ENCODE measurements around the gene BABAM2. TPM values are rescaled to one million over a fixed set of nuclear protein-coding genes. Genes with fewer than 3 reads are reported as not detected.
A peak's percentile ranks its signal among the peaks of the same experiment; 100 is the strongest.

Gene BABAM2
- total RNA-seq, 3 donors from 2014 or later, result 34.8 to 42.4 (median 41.3) TPM

GRCh38 chr2:28286678-28287077 lies 396.1 kb downstream of the BABAM2 start:
- no peaks in the 10 kb centered on the region for H3K4me1 ChIP-seq (ENCODE audit: low read depth)
- TF ChIP-seq, protein P1, sequence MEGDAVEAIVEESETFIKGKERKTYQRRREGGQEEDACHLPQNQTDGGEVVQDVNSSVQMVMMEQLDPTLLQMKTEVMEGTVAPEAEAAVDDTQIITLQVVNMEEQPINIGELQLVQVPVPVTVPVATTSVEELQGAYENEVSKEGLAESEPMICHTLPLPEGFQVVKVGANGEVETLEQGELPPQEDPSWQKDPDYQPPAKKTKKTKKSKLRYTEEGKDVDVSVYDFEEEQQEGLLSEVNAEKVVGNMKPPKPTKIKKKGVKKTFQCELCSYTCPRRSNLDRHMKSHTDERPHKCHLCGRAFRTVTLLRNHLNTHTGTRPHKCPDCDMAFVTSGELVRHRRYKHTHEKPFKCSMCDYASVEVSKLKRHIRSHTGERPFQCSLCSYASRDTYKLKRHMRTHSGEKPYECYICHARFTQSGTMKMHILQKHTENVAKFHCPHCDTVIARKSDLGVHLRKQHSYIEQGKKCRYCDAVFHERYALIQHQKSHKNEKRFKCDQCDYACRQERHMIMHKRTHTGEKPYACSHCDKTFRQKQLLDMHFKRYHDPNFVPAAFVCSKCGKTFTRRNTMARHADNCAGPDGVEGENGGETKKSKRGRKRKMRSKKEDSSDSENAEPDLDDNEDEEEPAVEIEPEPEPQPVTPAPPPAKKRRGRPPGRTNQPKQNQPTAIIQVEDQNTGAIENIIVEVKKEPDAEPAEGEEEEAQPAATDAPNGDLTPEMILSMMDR (IDR thresholded peaks at IDR 0.05), result no peak
- intact Hi-C loops (cut with DNase I, micrococcal nuclease), result no loop called here
- DNase-seq (no peak), ATAC-seq (no peak)
- H3K4me3 ChIP-seq, result no peak overlapping the region
- H3K9me3 ChIP-seq, result no peaks in the 10 kb centered on the region
- no peaks in the 10 kb centered on the region for H3K36me3 ChIP-seq (ENCODE audit: low read depth)

- H3K9me3 ChIP-seq, result no peaks in the 10 kb centered on the region
- no peaks in the 10 kb centered on the region for H3K36me3 ChIP-seq (ENCODE audit: low read depth)
- no peaks in the 10 kb centered on the region for H3K4me1 ChIP-seq (ENCODE audit: low read depth)
- ATAC-seq (peak; percentile 34), DNase-seq (no peak)
- TF ChIP-seq, protein P1 (IDR thresholded peaks at IDR 0.05), result no peak
- H3K4me3 ChIP-seq, result no peak overlapping the region
- intact Hi-C loops (cut with DNase I, micrococcal nuclease), result no loop called here
These were observed 396.9 kb downstream of the BABAM2 start for GRCh38 chr2:28287256-28287915.

- DNase-seq, result no peak
- no peak for ATAC-seq
- no peaks in the 10 kb centered on the region for H3K36me3 ChIP-seq (ENCODE audit: low read depth)
- intact Hi-C loops (cut with DNase I, micrococcal nuclease), result no loop called here
- no peaks in the 10 kb centered on the region for H3K9me3 ChIP-seq
- H3K4me1 ChIP-seq (ENCODE audit: low read depth), result no peaks in the 10 kb centered on the region
- TF ChIP-seq, protein P1 (IDR thresholded peaks at IDR 0.05), result no peak
- H3K4me3 ChIP-seq, result no peak overlapping the region
These were observed 398.1 kb downstream of the BABAM2 start for GRCh38 chr2:28288620-28289019.

- Histone ChIP-seq H3K9me3 (no peaks in the 10 kb centered on the region), H3K36me3 (ENCODE audit: low read depth) (no peaks in the 10 kb centered on the region), H3K4me1 (ENCODE audit: low read depth) (no peaks in the 10 kb centered on the region), H3K4me3 (no peak overlapping the region)
- TF ChIP-seq, protein P1 (IDR thresholded peaks at IDR 0.05), result no peak
- intact Hi-C loops (cut with DNase I, micrococcal nuclease), result no loop called here
- ATAC-seq (no peak), DNase-seq (no peak)
These were observed 401.4 kb downstream of the BABAM2 start for GRCh38 chr2:28291811-28292440.

- Histone ChIP-seq H3K4me3 (no peak overlapping the region), H3K9me3 (no peaks in the 10 kb centered on the region), H3K36me3 (ENCODE audit: low read depth) (no peaks in the 10 kb centered on the region), H3K4me1 (ENCODE audit: low read depth) (no peaks in the 10 kb centered on the region)
- DNase-seq, result no peak
- intact Hi-C loops (cut with DNase I, micrococcal nuclease), result no loop called here
- TF ChIP-seq, protein P1 (IDR thresholded peaks at IDR 0.05), result no peak
- no peak for ATAC-seq
These were observed 402.0 kb downstream of the BABAM2 start for GRCh38 chr2:28292491-28292890.

Measured in mucosa of descending colon (tissue), 3 donors.